Measurements from ENCODE around the gene KCNJ12.
"Not testable (repeated sequence)": the region's sequence is repeated elsewhere in the genome, so short reads cannot be mapped to it uniquely, and the experiment has no call there.

The KCNJ12 gene

DNA sequence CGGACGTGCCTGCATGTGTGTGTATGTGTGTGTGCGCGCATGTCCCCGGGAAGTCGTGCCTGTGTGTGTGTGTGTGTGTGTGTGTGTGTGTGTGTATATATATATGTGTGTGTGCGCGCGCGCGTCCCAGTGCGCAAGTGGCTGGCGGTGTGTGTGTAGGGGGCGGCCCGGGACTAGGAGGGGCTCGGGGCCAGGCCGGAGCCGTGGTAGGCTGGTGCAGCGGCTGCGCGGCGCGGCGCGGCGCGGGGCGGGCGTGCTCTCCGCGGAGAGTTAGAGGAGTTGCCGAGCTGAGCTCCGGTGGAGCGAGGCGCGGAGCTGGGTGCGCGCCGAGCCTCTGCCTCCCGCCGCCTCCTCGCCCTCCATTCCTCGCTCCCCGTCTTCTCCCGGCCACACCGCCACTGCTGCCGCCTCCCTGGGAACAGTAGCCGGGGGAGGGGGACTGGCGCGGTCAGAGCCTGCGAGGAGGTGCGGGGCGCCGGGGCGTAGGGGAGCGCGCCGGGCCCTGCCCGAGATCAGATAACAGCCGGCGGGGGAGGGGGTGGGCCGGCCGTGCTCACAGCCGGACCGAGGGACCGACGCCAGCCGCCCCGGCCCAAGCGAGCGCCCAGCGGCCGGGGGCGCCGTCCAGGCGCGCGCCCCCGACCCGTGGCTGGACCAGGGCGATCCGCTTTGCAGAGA is at the start of gene KCNJ12:
TSS of gene KCNJ12 (plus strand) at position 277 of the 678 bp plus-strand sequence. CDS start 38,986 bp downstream, outside the sequence.
- DNase-seq: no peak

DNA sequence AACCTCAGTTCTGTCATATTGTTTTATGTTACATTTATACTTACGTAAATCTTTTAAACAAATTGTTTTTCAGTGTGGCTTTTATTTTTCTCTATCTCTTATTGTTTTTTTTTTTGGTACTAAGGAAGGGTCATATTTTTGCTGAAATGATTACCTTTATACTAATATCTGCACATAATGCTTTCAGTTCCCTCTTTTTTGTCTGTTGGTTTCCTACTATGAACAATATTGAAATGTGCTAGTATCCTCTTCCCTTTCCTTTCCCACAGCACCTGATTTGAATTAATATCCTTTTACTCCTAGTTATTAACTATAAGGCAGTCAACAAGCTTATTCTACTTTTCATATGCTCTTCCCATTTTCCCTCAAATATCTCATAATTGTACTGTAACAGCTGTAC is 48.2 kb upstream of the KCNJ12 start:
- not testable (repeated sequence) for DNase-seq

DNA sequence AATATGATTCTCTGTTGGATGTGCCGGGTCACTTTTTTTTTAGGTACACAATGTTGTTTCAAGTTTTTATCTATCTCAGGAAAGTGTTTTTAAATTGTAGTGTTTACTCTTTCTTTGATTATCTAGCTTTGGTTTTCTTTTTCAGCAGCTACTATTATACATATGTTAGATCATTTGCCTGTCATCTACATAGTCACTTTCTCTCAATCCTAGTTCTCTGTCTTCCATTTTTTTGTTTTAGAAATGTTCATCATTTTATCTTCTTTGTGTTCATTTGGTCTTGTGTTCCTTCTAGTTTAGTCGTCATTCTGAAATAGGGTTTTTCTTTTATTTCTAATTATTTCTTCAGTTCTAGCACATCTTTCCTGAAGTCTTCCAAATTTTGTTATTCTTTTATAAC is 47.4 kb upstream of the KCNJ12 start:
- DNase-seq: not testable (repeated sequence)

DNA sequence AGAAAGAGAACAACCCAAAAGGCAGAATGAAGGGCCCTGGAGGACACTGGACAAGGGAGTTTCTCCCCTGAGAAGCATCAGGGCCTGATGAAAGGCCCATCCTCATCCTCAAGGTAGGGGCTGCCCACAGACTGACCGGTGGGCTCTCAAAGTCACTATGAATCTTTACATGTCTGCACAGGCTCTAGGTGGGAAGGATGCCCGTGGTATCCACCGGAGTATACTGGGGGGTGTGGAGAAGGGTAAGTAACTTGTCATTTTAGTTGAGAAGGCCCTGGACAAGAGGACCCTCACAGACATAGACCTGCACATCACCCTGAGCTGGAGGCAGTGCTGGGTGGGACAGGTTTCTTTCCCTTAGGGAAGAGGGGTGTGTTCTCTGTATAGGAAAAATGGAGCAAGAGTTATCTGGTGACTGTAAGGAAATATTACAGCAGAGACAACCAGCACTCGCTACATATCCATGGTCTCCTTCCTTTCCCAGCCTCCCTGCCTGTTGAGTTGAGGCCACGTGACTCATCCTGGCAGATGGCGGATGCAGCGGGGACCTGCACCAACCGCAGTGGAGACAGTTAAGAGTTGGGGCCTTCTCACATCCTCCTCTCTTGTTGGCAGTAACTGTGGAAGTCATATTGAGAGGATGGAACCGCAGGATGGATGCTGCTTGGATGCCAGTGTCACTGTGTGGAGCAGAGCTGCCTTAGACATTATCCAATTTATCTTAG is 45.6 kb upstream of the KCNJ12 start:
- no peak for DNase-seq

DNA sequence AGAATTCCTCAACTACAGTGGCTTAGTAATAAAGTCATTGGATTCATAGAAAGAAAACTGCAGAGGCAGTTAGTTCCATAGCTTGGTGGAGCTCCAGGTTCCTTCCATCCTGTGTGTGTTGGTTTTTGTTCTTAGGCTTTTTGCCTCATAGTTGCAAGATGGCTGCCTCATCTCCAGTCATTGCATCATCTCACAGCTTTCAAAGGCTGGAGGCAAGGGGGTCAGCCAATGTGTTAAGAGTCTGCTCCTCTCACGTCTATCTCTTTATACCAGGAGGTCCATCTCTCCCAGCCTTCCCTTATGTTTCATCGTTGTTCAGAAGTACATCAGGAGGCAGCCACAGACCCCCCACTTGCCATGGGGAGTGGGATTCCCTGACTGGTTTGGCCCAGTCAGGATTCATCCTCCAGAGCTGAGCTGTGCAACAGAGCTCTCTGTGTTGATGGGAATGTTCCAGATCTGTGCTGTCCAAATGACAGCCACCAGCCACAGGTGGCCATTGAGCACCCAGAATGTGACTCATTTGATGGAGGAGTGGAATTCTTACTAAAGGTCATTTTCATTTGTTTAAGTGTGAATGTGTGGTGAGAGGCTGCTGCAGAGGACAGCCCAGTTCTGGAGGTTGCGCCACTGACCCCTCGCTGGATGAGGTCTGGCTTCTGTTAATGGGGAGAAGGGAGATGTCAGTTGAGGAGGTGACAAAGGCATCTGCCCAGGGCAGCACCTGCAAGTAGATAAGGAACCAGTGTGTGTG is 39.4 kb upstream of the KCNJ12 start:
- not testable (repeated sequence) for DNase-seq

DNA sequence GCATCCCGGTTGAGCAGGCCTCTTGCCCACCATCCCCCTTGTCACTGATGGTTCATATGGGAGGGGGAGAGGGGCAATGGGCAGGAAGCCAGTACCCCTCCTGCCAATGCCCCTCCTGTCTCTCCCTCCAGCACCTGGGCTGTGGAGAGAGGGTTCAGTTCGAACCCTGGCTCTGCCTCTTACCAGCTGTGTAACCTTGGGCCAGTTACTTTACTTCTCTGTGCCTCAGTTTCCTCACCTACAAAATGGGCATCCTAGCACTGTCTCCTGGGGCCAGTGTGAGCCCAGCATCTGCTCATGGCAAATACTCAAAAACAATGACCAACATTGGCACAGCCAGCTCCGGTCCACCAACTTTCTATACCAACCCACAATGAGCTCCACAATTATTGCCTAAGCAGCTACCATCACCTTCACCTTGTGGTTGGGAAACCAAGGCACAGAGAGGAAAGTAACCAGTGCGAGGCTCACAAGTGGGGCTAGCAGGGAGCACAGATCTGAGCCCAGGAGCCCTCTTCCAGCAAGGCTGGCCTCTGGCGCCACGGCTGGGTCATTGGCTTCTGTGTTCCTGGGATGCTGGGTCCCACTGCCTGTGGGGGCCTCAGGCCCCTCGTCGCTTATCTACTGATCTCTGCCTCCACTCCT is 38.1 kb upstream of the KCNJ12 start:
- not testable (repeated sequence) for DNase-seq

DNA sequence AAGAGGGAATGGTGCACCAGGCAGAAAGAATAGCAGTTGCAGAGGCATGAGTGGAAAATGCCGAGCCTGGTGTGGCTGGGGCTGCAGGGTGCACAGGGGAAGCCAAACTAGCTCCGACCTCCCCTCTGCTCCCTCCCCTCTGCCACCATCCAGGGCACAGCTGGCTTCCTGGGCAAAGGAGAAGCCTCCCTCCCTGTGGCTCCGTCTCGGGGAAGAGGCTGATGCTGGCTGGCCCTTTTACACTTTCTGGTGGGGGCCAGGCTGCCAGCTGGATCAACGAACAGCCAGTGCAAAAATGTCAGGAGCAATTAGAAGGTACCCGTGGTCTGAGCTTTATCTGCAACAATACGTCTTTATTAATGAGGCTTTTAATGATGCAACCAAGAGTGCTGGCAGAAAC is 37.1 kb upstream of the KCNJ12 start:
- DNase-seq: no peak

DNA sequence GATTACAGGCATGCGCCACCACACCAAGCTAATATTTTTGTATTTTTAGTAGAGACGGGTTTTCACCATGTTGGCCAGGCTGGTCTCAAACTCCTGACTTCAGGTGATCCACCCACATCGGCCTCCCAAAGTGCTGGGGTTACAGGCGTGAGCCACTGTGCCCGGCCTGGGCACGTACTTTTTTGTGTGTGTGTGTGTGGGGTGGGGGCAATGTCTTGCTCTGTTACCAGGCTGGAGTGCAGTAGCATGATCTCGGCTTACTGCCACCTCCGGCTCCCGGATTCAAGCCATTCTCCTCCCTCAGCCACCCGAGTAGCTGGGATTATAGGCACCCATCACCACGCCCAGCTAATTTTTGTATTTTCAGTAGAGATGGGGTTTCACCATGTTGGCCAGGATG is 36.6 kb upstream of the KCNJ12 start:
- not testable (repeated sequence) for DNase-seq

DNA sequence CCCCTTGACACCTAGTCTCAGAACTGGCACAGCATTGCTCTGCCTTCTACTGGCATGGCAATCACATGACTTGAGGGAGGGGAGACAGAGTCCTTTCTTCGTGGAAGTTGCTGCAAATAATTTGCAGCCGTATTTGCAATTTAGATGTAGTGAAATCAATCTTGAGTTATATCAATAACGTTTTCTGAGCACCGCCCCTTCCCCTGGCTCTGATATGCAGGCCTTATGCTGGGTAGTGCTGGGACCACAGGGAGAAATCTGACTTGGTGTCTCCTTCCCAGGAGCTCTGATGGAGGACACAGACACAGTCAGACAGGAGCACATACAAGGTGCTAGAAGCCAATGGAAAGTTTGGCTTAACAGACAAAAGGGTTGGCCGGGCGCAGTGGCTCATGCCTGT is 35.8 kb upstream of the KCNJ12 start:
- DNase-seq: not testable (repeated sequence)

DNA sequence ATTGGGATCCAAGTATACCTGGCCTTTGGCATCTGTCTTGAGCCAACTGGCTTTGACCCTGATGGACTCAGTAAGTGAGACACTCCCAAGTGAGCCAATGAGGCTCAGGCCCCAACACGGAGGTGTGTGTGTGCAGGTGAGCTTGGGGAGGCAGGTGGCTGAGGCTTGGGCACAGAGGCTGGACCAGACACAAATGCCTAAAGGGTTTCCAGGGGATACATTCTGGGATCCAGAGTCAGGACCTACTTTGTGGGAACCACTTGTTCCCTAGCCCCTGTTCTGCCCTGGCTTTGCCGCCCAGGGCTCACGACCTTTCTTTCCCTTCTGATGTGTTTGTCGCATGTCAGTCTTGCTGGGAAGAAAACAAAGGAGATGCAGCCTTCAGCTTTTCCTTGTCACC is 34.9 kb upstream of the KCNJ12 start:
- not testable (repeated sequence) for DNase-seq

DNA sequence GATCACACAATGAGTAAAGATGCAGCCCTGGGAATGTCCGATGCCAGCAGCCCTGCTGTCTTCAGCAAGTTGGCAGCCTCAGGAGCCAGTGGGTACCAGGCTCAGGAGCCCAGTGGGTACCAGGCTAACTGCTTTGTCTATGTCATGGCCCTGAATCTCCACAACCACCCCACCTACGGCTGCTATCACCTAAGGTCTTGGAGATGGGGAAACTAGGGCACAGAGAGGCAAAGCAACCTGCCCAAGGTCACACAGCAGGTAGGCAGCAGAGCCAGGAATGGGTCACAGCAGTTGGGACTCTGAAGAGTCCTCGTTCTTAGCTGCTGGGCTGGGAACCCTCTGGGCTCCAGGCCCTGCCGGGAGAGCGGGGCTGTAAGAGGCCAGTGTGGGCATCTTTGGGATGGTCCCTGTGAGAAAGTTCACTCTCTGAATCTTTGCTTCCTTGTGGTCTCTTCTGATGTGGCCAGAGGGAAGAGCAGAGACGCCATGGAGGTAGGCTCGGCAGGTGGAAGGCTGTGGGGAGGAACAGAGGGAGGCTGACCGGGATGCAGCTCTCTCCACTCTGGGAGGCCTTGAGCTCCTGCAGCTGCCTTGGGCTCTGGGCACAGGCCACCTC is 34.1 kb upstream of the KCNJ12 start:
- not testable (repeated sequence) for DNase-seq

DNA sequence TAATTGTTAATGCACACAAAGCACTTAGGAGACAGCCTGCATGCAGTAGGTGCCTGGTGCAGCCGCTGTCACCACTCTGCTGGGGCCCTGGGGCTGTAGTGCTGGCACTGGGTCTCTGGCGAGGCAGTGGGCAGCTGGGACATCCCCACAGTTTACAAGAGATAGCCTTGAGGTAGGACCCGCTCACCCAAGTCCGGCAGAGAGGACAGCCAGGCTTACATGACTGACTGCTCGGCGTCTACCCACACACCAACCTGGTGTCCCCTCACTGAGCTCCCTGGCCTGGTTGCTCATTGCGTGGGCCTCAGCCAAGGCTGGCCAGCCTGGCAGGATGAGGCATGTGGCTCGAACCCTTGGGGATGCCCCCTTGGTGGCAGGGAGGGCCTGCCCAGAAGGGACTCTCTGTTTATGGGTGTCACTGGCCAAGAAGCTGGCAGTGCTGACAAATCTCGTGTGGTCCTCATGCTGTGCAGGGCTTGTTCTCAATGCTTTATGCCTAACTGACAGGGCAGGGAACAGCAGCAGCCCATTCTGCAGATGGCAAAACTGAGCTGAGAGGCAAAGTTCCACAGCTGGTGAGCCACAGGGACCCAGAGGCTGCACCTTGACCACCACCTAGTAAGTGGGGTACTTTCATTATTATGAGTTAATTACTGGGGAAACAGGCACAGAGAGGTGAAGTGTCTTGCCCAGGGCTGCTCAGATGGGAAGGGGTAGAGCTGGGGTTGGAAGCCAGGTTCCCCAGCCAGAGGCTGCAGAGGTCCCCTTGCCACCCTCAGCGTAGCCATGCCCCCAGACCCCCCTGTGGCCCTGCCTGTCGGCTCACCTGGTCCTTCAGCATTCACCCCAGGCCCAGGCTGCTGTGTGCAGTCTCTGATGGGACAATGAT is 32.9 kb upstream of the KCNJ12 start:
- not testable (repeated sequence) for DNase-seq

DNA sequence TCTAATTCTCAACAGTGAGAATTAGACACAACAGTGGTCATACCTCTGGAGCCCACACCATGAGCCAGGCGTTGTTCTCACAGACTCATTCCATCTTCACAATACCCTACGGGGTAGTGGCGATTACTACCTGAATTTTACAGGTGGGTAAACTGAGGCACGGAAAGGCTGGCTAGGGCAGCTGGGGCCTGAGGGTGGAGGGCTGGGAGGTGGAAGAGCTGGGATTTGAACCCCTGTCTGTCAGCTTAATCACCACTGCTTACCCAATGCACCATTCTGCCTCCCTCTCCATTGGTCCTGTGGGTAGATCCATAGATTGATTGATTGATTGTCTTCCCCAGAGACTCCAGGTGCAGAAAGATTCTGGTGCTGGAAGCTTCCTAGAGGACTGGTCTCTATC is 31.4 kb upstream of the KCNJ12 start:
- DNase-seq: not testable (repeated sequence)

DNA sequence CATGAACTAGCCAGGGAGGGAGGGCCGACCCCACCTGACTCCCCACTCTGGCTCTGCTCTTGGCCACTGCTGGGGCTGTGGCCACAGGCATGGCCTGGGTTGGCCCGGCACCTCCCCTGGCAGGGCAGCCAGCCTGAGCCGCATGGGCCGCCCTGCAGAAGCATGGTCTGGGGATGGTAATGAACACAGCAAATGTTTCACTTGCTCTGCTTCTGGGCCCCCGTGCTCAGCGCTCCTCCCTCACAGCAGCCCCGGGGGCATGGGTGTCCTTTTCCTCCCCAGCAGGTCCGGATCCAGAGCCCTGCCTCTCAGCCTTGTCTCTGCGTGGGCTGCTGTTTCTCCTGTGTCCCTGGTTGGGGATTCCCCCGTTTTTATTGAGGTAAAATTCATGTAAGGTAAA is 30.9 kb upstream of the KCNJ12 start:
- no peak for DNase-seq

DNA sequence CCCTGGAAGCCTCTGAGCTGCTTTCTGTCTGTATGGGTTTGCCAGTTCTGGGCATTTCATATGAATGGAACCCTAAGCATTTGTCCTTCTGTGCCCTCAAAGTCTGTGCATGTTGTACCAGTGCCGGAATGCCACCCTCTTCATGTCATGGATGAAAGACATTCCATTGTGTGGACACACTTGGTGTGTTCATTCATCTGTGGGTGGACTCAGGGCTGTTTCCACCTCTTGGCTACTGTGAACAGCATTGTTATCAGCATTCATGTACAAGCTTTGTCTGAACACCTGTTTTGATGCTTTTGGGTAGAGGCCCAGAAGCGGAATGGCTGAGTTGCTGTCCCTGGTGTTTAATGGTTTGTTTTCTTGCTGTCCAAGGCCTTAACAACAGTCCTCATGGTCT is 30.1 kb upstream of the KCNJ12 start:
- DNase-seq: not testable (repeated sequence)

DNA sequence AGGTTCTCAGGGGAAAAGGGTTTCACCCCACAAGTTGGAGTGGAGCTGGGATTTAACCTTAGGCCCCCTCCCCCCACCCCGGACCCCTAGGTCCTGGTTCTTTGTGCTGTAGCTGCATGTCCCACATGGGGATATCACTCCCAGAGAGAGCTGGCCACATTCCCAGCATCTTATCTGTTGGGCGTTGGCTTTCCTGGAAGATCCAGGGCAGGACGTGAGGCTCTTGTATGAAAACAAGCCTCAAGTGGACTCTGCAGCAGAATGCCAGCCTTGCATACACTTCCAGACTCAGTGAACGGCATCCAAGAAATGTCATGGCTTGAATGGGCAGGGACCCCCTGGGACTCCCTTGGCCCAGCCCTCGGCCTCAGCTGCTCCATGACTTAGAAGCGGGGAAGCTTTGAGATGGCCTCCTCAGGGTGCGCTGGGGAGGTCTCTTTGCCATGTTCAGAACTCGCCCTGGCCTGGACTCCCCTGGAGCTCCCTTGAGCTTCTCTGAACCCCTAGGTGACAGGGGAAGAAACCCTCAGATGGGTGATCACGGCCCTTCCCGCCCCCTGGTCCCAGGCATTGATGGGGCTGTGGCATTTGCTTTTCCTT is 29.4 kb upstream of the KCNJ12 start:
- not testable (repeated sequence) for DNase-seq

DNA sequence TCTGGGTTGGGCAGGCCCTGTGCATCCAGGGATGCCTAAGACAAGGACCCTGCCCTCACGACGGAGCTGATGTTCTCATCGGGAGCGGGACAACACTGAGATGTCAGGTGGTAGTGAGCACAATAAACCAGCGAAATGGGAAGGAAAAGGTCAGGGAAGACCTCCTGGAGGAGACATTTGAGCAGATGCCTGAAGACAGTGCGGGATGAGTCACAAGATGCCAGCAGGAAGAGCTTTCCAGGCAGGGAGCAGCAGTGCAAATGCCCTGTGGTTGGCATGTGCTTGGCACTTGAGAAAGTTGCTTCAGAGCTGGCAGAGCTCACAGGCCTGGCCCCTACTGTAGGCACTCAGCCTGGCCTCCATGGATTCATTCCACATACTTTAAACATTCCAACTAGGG is 28.5 kb upstream of the KCNJ12 start:
- DNase-seq: not testable (repeated sequence)

DNA sequence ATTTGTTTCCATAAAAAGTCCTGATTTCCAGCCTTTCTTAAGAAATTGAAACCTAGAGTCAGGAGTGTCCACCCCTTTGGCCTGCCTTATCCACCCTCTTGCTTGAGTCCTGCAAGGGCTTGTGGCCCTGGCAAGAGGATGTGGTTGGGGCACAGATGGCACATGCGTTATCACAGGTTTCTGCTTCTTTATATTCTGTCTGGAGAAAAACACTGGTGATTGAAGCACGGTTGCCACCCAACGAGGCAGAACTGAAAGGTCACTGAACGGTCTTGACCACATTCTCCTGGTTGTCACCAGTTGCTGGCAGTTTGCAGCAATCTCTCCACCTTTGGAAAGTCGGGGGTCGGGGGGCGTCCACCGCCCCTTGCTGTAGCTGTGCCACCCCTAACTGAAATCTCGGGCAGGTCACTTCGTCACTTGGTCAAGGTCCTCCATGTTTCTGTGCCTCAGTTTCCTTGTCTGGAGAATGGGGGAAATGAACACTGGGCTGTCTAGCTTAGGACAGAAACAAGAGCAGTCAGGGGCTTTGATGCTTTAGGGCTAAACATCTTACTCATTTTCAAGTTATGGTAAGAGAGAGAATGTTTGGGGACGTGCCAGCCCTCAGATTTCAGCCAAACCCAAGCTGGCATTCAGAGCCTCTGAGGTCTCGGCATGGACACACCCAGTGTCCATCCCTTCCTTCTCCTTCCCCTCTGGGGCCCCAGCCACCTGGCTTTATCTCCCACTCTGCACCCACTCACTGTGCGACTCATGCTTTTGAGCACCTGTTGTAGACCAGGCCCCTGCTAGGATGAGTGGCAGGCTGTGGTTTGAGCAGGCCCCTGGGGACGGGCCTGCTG is 27.9 kb upstream of the KCNJ12 start:
- DNase-seq: not testable (repeated sequence)

DNA sequence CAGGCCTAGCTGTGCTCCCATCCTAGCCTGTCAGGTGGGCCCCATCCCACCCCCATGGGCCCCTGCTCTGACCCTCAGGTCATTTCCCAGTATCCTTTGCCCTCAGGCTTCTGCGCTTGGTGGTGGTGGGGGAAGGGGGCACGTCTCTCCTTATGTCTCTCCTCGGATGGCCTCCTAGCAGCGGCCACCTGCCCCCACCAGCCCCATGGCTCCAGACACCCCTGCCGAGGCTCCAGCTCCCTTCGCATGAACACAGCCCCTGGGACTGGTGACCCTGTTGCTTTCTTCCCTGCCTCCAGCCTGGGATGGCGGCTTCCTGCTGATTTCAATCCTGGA is 27.3 kb upstream of the KCNJ12 start:
- not testable (repeated sequence) for DNase-seq

DNA sequence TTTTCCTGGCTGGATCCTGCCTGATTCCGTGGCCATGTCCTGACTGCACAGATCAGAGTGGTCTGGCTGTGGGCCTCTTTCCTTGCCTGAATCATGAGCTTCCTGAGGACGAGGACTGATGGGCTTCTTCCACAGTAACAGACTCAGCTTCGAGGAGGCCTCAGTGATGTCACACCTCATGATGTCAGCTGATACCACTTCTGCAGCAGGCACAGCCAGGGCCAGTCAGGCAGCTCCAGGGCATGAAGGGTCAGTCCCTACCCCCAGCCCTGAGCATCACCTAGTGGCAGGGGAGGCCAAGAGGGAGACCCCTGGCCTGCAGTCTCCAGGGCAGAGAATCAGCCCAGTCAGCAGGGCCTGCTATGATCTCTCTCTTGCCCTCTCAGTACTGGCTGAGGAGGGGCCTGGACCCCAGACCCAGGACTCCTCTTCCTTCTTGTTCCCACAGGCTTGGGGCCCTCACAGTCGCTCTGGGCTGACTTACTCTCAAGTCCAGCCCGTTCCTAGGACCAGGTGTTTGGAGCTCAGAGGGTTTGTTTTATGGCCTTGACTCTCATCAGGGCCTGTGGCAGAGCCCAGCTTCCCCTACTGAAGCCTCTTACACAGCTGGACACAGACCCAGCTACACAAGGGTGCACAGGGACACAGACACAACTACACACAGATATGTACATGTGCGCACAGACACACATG is 26.7 kb upstream of the KCNJ12 start:
- not testable (repeated sequence) for DNase-seq
